Esophagus muscularis mucosa (tissue), 4 donors: ENCODE data around the gene MT1X. TPM values are rescaled to one million over a fixed set of nuclear protein-coding genes. Genes with fewer than 3 reads are reported as not detected.

Experiments
- DNase-seq: peaks from one replicate; pipeline ENCODE4 v3.0.0-alpha.2; 2017; ENCODE audit errors: extremely low spot score
- H3K27ac ChIP-seq, 4 donors: fragments of 200-600 bp; sonication (generic); replicated peaks in 1 of 4; 1 replicate in 3 of 4; 2 replicates in 1 of 4; pipeline ENCODE4 v1.5.1; 2016 to 2019; ENCODE audit warnings: mild to moderate bottlenecking in 1 of 4
- H3K27me3 ChIP-seq, 4 donors: fragments of 200-600 bp; sonication (generic); one replicate each; pipeline versions ENCODE4 v1.5.1 to v1.6.0; 2016 to 2019
- H3K36me3 ChIP-seq, 4 donors: fragments of 200-600 bp; sonication (generic); one replicate each; pipeline ENCODE4 v1.5.1; 2016 to 2019
- H3K4me1 ChIP-seq, 4 donors: fragments of 200-600 bp; sonication (generic); one replicate each; pipeline ENCODE4 v1.5.1; 2016 to 2019
- H3K4me3 ChIP-seq, 4 donors: fragments of 200-600 bp; sonication (generic); 1 replicate in 2 of 4; 2 replicates in 2 of 4; pipeline ENCODE4 v1.5.1; 2016 to 2019; ENCODE audit warnings: mild to moderate bottlenecking in 4 of 4, moderate library complexity in 1 of 4
- H3K9me3 ChIP-seq, 4 donors: fragments of 200-600 bp; sonication (generic); 1 replicate in 3 of 4; 2 replicates in 1 of 4; pipeline ENCODE4 v1.5.1; 2016 to 2019
- EP300 ChIP-seq: sonication (generic); formaldehyde crosslinking; IDR thresholded peaks from one replicate; pipeline ENCODE4 v1.6.1; 2017; ENCODE audit warnings: antibody characterized with exemption
- POLR2A ChIP-seq: fragments of 450-650 bp; IDR thresholded peaks from one replicate; pipeline ENCODE4 v1.6.1; 2017; ENCODE audit warnings: antibody characterized with exemption, moderate library complexity, mild to moderate bottlenecking, low read depth
- POLR2AphosphoS5 ChIP-seq, 2 donors: sonication (generic); formaldehyde crosslinking; IDR thresholded peaks; one replicate each; pipeline ENCODE4 v1.6.1; 2017; ENCODE audit warnings: antibody characterized with exemption in 2 of 2
- WGBS: methylation state at CpG from one replicate; pipeline ENCODE4 v1.1.5; 2018; 5-methylcytosine and 5-hydroxymethylcytosine counted together
- intact Hi-C: fragments of 100-400 bp; cut with DNase I; formaldehyde crosslinking; loops from one replicate; pipeline ENCODE4 v1.15.1; 2023
- total RNA-seq, 4 donors: library from RNA; depleted of rRNA; stranded (reverse); fragments of >200 nt; gene quantifications; one replicate each; pipeline versions ENCODE4 v1.1.0 to v1.2.1, GENCODE V29; 2016
- TF ChIP-seq, protein P1 (sequence below), 3 experiments: fragments of 200-600 bp in 2 of 3; fragments of 450-650 bp in 1 of 3; sonication (generic) in 2 of 3; IDR thresholded peaks; one replicate each; pipeline ENCODE4 v1.5.1; 2017 to 2019; ENCODE audit warnings: antibody characterized with exemption in 3 of 3, mild to moderate bottlenecking in 2 of 3, moderate library complexity in 1 of 3

Gene MT1X
- total RNA-seq, 4 donors from 2014 or later, result 283 to 1,221 (median 512) TPM

DNA sequence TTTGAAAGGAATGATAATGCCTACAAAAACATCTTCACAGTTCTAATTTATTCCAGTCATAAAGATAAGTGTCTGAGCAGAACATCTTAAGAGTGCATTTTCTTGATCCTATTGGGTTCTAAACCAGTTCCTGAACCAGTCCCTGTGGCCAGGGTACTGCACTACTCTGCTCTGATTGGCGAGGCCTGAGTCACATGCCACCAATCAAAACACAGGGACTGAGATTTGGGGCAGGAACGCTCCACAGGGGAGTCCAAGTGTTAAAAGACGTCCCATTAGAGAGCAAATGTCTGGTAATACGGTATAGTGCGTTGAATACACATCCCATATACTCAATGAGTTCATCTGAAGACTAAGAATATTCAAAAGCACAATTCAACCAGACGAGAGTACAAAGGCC, 44.7 kb downstream of the MT1X start:
- TF ChIP-seq, protein P1, sequence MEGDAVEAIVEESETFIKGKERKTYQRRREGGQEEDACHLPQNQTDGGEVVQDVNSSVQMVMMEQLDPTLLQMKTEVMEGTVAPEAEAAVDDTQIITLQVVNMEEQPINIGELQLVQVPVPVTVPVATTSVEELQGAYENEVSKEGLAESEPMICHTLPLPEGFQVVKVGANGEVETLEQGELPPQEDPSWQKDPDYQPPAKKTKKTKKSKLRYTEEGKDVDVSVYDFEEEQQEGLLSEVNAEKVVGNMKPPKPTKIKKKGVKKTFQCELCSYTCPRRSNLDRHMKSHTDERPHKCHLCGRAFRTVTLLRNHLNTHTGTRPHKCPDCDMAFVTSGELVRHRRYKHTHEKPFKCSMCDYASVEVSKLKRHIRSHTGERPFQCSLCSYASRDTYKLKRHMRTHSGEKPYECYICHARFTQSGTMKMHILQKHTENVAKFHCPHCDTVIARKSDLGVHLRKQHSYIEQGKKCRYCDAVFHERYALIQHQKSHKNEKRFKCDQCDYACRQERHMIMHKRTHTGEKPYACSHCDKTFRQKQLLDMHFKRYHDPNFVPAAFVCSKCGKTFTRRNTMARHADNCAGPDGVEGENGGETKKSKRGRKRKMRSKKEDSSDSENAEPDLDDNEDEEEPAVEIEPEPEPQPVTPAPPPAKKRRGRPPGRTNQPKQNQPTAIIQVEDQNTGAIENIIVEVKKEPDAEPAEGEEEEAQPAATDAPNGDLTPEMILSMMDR (IDR thresholded peaks at IDR 0.05), result no peak
- TF ChIP-seq POLR2A (no peak), POLR2AphosphoS5 (IDR thresholded peaks at IDR 0.05) (no peak), EP300 (no peak)
- Histone ChIP-seq H3K9me3 (no peaks in the 10 kb centered on the region), H3K4me3 (no peak overlapping the region), H3K27me3 (no peaks in the 10 kb centered on the region), H3K4me1 (peaks cover 17 to 43% (median 29%) of the 10 kb centered on the region in 4 donors), H3K36me3 (no peaks in the 10 kb centered on the region), H3K27ac (no peak overlapping the region)
- no peak for DNase-seq
- 91% methylated on average over 6 of the region's 6 CpGs for WGBS
- intact Hi-C loops, result no loop called here

DNA sequence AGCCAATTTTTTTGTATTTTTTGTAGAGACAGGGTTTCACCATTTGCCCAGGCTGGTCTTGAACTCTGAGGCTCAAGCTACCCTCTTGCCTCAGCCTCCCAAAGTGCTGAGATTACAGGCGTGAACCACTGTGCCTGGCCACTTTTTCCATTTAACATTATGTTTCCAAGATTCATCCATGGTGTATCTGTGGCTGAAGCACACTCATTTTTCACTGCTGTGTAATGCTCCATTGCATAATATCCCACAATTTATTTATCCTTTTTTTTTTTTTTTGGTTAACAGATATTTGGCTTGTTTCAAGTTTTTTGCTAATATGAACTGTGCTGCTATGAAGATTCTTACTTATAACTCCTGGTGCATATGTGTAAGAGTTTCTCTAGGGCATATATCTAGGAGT, 45.8 kb downstream of the MT1X start:
- DNase-seq, result no peak
- H3K36me3 ChIP-seq, result no peaks in the 10 kb centered on the region
- no peaks in the 10 kb centered on the region for H3K27me3 ChIP-seq
- 100% methylated on average over 1 of the region's 1 CpG for WGBS
- no peak overlapping the region for H3K27ac ChIP-seq
- H3K4me3 ChIP-seq, result no peak overlapping the region
- TF ChIP-seq POLR2AphosphoS5 (IDR thresholded peaks at IDR 0.05) (no peak), EP300 (no peak)
- TF ChIP-seq, protein P1 (IDR thresholded peaks at IDR 0.05), result no peak
- intact Hi-C loops, result no loop called here
- H3K9me3 ChIP-seq, result no peaks in the 10 kb centered on the region
- peaks cover 17 to 48% (median 29%) of the 10 kb centered on the region in 4 donors for H3K4me1 ChIP-seq

DNA sequence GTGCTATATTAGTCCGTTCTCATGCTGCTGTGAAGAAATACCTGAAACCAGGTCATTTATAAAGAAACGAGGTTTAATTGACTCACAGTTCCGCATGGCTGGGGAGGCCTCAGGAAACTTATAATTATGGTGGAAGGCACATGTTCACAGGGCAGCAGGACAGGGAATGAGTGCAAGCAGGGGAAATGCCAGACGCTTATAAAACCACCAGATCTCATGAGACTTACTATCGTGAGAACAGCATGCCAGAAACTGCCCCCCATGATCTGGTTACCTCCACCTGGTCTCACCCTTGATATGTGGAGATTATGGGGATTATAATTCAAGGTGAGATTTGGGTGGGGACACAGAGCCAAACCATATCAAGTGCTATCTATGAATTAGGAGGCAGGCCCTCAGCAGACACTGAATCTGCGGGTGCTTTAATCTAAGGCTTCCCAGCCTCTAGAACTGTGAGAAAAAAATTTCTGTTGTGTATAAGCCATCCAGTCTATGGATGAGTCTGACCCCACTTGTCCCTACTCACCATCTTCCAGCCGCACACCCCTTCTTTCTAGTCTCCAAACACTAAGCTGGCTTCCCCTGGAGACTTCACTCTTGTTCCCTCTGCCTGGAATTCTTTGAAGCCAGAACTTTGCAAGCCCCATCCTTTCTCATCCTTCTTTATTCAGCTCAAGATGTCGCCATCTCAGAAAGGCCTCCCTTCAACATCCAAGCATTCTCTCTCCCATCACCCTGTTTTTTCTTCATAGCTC, 46.9 kb downstream of the MT1X start:
- 58% methylated on average over 8 of the region's 8 CpGs for WGBS
- Histone ChIP-seq H3K4me3 (peak overlapping the region; percentile 80 to 95 (median 84)), H3K36me3 (no peaks in the 10 kb centered on the region), H3K4me1 (peaks cover 17 to 48% (median 29%) of the 10 kb centered on the region in 4 donors), H3K27ac (peak overlapping the region; percentile 81 to 86 (median 82)), H3K9me3 (no peaks in the 10 kb centered on the region), H3K27me3 (no peaks in the 10 kb centered on the region)
- intact Hi-C loops, result no loop called here
- no peak for TF ChIP-seq POLR2AphosphoS5 (IDR thresholded peaks at IDR 0.05)
- TF ChIP-seq, protein P1 (IDR thresholded peaks at IDR 0.05), result no peak
- TF ChIP-seq POLR2A, result no peak
- TF ChIP-seq EP300, result no peak
- DNase-seq, result peak; percentile 86

DNA sequence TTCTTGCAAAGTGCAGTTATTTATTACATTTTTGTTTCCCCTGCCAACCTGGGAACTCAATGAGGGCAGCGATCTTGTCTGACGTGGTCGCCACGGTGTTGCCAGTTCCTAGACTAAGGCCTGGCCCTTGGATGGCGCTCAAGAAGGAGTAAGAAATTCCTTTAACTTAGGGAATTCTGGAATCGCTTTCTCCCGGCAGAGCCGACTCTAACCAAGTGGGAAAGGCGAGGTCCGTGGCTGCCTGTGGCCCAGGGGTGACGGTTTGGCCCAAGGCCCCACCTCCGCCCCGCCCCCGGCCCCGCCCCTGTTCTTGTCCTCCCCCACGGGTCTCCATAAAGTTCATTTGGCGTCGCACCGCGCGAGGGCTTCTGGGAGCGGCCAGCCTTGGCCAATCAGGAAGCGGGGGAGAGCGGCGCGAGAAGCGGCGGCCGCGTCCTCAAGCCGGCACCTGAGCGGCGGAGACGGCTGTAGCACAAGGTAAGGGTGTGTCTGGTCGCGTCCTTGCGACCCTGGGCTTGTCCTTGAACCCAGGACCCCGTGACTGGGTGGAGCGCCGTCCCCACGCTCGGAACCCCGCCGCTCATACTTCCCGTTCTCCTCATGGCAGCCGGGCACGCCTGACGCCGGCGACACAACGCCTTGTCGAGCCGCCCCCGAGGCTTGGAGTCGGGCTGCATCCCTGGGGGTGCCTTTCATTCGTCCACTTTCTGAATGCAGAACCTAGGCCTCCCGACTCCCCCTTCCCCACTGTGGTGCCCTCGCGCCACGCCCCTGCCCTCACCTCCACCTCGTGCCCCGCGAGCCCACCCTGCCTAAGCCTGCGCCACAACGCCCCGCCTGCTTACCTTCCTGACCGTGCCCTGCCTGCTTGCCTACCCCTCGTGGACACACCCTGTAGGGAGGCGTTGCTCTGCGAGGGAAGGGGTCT, 47.7 kb downstream of the MT1X start, which contains the start of gene NUP93:
NUP93 (plus strand) TSS at position 395 of the 928 bp plus-strand sequence. CDS start 18,119 bp downstream, outside the sequence.
- peaks cover 17 to 48% (median 29%) of the 10 kb centered on the region in 4 donors for H3K4me1 ChIP-seq
- DNase-seq, result peak; percentile 98
- no peak for TF ChIP-seq EP300
- TF ChIP-seq, protein P1 (IDR thresholded peaks at IDR 0.05), result no peak
- TF ChIP-seq POLR2A, result peak; percentile 29
- peak; percentile 90 to 93 for TF ChIP-seq POLR2AphosphoS5 (IDR thresholded peaks at IDR 0.05)
- H3K4me3 ChIP-seq, result peak within 1 kb of the TSS; percentile 80 to 95 (median 84)
- no peaks in the 10 kb centered on the region for H3K36me3 ChIP-seq
- peak within 1 kb of the TSS; percentile 81 to 86 (median 82) for H3K27ac ChIP-seq
- H3K27me3 ChIP-seq, result no peaks in the 10 kb centered on the region
- under 1% methylated on average over 23 of the region's 70 CpGs for WGBS
- intact Hi-C loops, result no loop called here
- no peaks in the 10 kb centered on the region for H3K9me3 ChIP-seq
